Loucy (cell line): ENCODE results near the gene OGFOD2.

Experiments used
- H2AFZ ChIP-seq: fragments of 200-600 bp; sonication (generic); 2 replicates; pipeline ENCODE4 v1.6.0; 2016; ENCODE audit warnings: antibody characterized with exemption, mild to moderate bottlenecking, low read length, moderate library complexity
- H3F3A ChIP-seq: fragments of 200-600 bp; 2 replicates; pipeline ENCODE4 v1.6.0; 2016; ENCODE audit warnings: antibody characterized with exemption, low read depth, mild to moderate bottlenecking
- H3K27me3 ChIP-seq: fragments of 200-600 bp; sonication (generic); 2 replicates; pipeline ENCODE4 v1.6.1; 2014; ENCODE audit warnings: low read length, mild to moderate bottlenecking; ENCODE audit not compliant: insufficient read depth, poor library complexity, severe bottlenecking
- H3K36me3 ChIP-seq: fragments of 200-600 bp; sonication (generic); 2 replicates; pipeline ENCODE4 v1.6.1; 2016; ENCODE audit warnings: low read length; ENCODE audit not compliant: insufficient read depth
- H3K4me1 ChIP-seq: fragments of 200-600 bp; sonication (generic); 2 replicates; pipeline ENCODE4 v1.5.1; 2014; ENCODE audit warnings: low read length, mild to moderate bottlenecking; ENCODE audit not compliant: insufficient read depth, poor library complexity, severe bottlenecking
- H3K4me2 ChIP-seq: fragments of 200-600 bp; sonication (generic); 2 replicates; pipeline ENCODE4 v1.6.0; 2014; ENCODE audit warnings: antibody characterized with exemption, low read length, low read depth, mild to moderate bottlenecking; ENCODE audit not compliant: poor library complexity, severe bottlenecking
- H3K4me3 ChIP-seq: fragments of 200-600 bp; sonication (generic); 2 replicates; pipeline ENCODE4 v1.5.1; 2014; ENCODE audit warnings: low read length, mild to moderate bottlenecking, mixed read lengths; ENCODE audit not compliant: poor library complexity, severe bottlenecking
- H3K79me2 ChIP-seq: fragments of 200-600 bp; sonication (generic); 2 replicates; pipeline ENCODE4 v1.6.1; 2014; ENCODE audit warnings: low read length; ENCODE audit not compliant: insufficient read depth
- H3K9ac ChIP-seq: fragments of 200-600 bp; sonication (generic); 2 replicates; pipeline ENCODE4 v1.6.0; 2014; ENCODE audit warnings: mild to moderate bottlenecking, low read depth, low read length, moderate library complexity; ENCODE audit not compliant: poor library complexity, severe bottlenecking
- H3K9me2 ChIP-seq: fragments of 200-600 bp; sonication (generic); replicated peaks from 2 replicates; pipeline ENCODE4 v1.6.1; 2016; ENCODE audit warnings: low read depth, low read length, mixed read lengths
- H3K9me3 ChIP-seq: fragments of 200-600 bp; sonication (generic); 2 replicates; pipeline ENCODE4 v1.6.1; 2014; ENCODE audit warnings: mild to moderate bottlenecking, antibody characterized with exemption, low read length, low read depth; ENCODE audit not compliant: insufficient read depth
- H4K20me1 ChIP-seq: fragments of 200-600 bp; sonication (generic); 2 replicates; pipeline ENCODE4 v1.6.0; 2014; ENCODE audit warnings: antibody characterized with exemption, low read length, mild to moderate bottlenecking; ENCODE audit not compliant: insufficient read depth, poor library complexity, severe bottlenecking
- CTCF ChIP-seq: fragments of 200-600 bp; sonication (generic); conservative IDR thresholded peaks from 2 replicates; pipeline ENCODE4 v1.5.1; 2014; ENCODE audit warnings: mild to moderate bottlenecking, antibody characterized with exemption, low read length
- EZH2phosphoT487 ChIP-seq: fragments of 200-600 bp; IDR thresholded peaks from 2 replicates; pipeline ENCODE4 v1.6.1; 2018; ENCODE audit warnings: antibody characterized with exemption, mild to moderate bottlenecking, moderate library complexity, borderline replicate concordance

Gene OGFOD2

GRCh38 chr12:122948605-122949004 is 26.4 kb upstream of the OGFOD2 start:
- Histone ChIP-seq H3F3A (no peaks in the 10 kb centered on the region), H3K27me3 (no peaks in the 10 kb centered on the region), H3K4me2 (no peak overlapping the region), H3K4me1 (peaks cover 15% of the 10 kb centered on the region), H3K9ac (no peak overlapping the region), H4K20me1 (no peaks in the 10 kb centered on the region), H3K9me2 (no peaks in the 10 kb centered on the region), H3K9me3 (no peaks in the 10 kb centered on the region), H3K36me3 (no peaks in the 10 kb centered on the region), H3K4me3 (no peak overlapping the region), H2AFZ (no peak overlapping the region), H3K79me2 (no peaks in the 10 kb centered on the region)
- TF ChIP-seq EZH2phosphoT487: no peak
- TF ChIP-seq CTCF: no peak

- Histone ChIP-seq H3K4me2 (no peak overlapping the region), H3K79me2 (no peaks in the 10 kb centered on the region), H3K4me1 (peaks cover 15% of the 10 kb centered on the region), H2AFZ (no peak overlapping the region), H3K9me2 (no peaks in the 10 kb centered on the region), H3F3A (no peaks in the 10 kb centered on the region), H3K36me3 (no peaks in the 10 kb centered on the region), H3K4me3 (no peak overlapping the region), H3K27me3 (no peaks in the 10 kb centered on the region), H4K20me1 (no peaks in the 10 kb centered on the region), H3K9me3 (no peaks in the 10 kb centered on the region), H3K9ac (no peak overlapping the region)
- TF ChIP-seq EZH2phosphoT487 (no peak), CTCF (no peak)
Observed at GRCh38 chr12:122949405-122949804, 25.6 kb upstream of the OGFOD2 start.

- no peak overlapping the region for H2AFZ ChIP-seq
- H3K4me2 ChIP-seq: no peak overlapping the region
- TF ChIP-seq CTCF (no peak), EZH2phosphoT487 (no peak)
- H3K9me2 ChIP-seq: no peaks in the 10 kb centered on the region
- no peak overlapping the region for H3K9ac ChIP-seq
- peaks cover 15% of the 10 kb centered on the region for H3K4me1 ChIP-seq
- H3K27me3 ChIP-seq: no peaks in the 10 kb centered on the region
- no peaks in the 10 kb centered on the region for H3K9me3 ChIP-seq
- no peaks in the 10 kb centered on the region for H3K36me3 ChIP-seq
- no peaks in the 10 kb centered on the region for H4K20me1 ChIP-seq
- H3F3A ChIP-seq: no peaks in the 10 kb centered on the region
- H3K4me3 ChIP-seq: no peak overlapping the region
- H3K79me2 ChIP-seq: no peaks in the 10 kb centered on the region
Observed at GRCh38 chr12:122949816-122950675, 25.0 kb upstream of the OGFOD2 start.
